Measurements from ENCODE around the gene RPS5. TPM values are rescaled to one million over a fixed set of nuclear protein-coding genes. Genes with fewer than 3 reads are reported as not detected.
A peak's percentile ranks its signal among the peaks of the same experiment; 100 is the strongest.
"Not testable (repeated sequence)": the region's sequence is repeated elsewhere in the genome, so short reads cannot be mapped to it uniquely, and the experiment has no call there.

Gene RPS5
- total RNA-seq, 1 donor from 2014 or later = 572 TPM

DNA sequence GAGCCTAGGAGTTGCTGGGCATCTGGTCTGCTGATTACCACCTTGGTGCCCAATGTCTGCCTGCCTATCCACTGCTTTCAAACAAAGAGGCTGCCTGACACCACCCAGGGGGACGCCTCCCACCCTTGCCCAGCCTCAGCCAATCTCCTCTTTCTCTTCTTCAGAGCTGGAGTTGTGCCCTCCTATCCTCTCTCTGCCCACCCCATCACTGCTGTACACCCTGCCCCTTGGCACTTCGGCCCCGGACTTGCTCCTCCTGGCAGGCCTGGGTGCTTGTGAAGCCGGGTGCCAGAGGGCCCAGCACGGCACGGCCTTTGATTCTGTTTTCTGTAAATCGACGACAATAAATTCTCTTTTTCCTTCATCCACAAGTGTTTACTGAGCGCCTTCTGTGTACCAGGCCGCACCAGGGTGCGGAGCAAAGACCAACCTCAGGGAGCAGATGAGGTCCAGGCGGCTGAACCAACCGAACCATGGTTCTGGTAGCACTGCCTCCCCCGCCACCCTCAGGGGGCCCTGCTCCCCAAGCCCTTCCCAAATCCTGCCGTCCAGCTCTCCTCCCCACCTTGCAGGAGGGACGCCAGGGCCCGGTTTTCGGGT is 13.3 kb downstream of the RPS5 start:
- intact Hi-C loops (cut with DNase I) = no loop called here
- ATAC-seq (no peak), DNase-seq (ENCODE audit: low spot score) (no peak)

DNA sequence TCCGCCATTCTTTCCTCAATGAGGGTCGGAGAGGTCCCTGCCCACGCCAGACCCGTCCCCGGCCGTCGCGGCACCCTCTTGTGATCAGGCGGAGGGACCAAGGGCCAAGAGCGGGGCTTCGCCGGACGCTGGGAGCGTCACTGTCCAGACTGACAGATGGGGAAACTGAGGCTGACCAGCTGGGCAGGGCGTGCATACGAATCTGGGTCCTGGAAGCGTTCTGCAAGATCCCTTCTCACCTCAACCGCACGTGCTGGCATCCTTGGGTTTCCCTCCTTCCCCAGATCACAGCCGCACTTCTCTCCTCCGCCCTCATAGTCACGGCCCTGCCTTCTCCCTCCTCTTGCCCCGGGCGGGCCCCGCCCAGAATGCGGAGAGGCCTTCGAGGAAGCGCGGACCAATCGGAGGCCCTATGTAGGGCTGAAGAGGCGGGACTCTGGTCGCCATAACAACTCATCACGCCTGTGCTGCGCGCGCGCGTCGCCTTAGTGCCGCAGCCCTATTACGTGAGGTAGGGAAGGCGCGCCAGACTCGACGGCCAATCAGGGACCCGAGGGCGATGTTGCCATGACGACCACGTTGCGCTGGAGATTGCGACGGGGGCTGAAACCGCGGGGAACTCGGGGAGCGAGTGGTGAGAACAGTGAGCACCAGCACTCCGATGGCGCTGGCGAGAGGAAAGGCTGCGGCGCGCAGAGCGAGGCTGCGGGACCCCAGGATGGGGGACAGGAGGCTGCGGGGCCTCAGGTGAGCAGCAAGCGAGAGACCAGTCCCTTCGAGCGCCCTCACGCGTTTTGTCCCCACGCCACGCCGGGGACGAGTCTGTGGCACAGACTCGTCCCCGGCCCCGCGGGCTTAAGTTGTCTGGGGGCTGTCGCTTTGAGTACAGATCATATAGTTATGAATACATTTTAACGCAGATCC is 14.1 kb downstream of the RPS5 start:
- intact Hi-C loops (cut with DNase I) = no loop called here
- peak; percentile 100 for ATAC-seq

DNA sequence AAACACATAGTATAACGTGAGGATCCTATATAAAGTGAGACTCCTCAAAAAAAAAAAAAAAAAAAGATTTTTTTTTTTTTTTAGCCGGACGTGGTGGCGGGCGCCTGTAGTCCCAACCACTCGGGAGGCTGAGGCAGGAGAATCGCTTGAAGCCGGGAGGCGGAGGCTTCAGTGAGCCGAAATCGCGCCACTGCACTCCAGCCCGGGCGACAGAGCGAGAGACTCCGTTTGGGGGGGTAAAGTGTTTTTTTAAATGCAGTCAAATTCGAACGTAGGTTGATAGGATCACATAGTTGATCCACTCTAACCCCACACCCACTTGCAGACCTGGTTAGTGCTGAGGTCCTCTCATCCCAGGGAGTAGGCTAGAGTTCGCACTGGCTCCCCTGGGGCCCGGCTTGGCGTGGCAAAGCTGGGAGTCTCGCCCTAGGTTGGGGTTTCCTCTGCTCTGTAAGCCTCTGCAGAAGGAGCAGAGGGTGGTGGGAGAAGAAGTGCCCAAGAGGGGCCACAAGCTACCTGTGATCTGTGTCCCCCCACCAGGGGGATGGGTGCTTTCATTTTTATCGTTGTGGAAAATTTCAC is 14.9 kb downstream of the RPS5 start:
- DNase-seq (ENCODE audit: low spot score) (no peak), ATAC-seq (no peak)
- intact Hi-C loops (cut with DNase I) = no loop called here

More for the DNA sequence above, 14.1 kb downstream of the RPS5 start:
- peak; percentile 100 for DNase-seq (ENCODE audit: low spot score)

DNA sequence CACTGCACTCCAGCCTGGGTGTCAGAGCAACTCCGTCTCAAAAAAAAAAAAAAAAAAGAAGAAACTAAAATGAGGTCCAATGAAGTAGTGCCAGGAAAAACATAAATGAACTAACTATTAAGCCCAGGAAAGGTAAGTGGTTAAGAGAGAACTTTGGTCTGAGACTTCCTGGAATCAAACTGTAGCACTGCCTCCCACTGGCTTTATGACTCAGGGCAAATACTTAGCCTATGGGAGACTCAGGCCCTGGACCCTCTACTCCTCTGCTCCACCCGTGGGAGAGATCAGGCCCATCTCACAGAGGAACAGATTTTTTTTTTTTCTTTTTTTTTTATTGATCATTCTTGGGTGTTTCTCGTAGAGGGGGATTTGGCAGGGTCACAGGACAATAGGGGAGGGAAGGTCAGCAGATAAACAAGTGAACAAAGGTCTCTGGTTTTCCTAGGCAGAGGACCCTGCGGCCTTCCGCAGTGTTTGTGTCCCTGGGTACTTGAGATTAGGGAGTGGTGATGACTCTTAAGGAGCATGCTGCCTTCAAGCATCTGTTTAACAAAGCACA is 16.9 kb downstream of the RPS5 start:
- intact Hi-C loops (cut with DNase I); DNase-seq (ENCODE audit: low spot score): not testable (repeated sequence)

DNA sequence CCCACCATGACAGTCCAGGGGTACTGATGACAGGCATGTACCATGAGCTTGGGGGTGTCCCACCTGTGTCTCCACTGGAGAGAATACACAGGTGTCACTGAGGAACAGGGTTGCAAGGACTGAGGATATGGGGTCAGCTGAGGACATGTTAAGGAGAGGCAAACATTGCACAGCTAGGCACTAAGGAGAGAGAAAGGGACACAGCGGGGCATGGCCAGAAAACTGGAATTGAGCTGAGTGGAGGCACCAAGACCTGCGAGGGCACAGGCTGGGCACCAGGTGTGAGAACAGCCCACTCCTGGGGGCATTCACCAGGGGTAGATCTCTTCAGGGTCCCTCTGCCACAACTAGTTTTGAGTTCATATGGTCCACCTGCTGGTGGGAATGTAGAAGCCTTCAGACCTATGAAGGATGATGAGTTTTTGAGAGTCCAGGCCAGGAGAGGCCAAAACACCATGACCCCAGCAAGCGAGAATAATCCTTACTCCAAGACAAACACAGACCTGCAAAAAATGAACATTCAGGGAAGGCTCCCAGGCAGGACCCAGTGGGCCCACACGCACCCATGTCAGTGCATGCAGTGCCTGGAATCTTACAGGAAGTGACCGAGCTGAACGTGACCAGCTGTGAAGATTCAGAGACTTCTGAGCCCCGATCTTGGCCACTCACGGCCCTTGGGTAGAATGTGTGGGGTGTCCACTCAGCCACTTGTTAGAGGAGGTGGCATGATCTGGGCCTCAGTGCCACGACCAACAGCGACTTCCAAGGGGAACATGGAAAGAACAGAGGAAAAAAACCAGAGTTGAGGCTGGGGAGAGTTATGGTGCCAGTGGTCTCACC is 20.0 kb downstream of the RPS5 start:
- intact Hi-C loops (cut with DNase I) = no loop called here
- no peak for ATAC-seq
- DNase-seq (ENCODE audit: low spot score) = no peak

More for the DNA sequence above, 16.9 kb downstream of the RPS5 start:
- not testable (repeated sequence) for ATAC-seq

DNA sequence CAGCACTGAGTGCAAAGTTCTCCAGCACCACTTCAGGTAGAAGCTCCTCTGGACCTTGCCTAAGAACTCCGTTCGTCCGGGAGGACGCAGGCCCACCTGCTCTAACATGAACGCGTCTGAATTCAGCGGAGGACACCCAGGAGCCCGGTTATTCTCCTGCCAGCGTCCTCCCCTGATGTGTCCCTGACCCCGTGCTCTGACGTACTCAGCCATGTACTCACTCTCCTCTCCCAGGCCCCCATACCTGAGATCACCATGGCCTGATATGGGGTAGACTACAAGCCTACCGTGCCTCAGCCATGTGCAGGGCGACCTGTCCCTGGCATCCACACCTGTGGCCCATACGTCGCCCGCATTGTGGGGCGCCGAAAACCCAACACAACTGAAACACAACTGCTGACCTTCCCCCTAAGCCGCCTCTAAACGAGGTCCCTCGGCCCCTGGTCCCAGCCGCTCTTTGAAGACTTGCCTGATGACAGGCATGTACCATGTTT is 20.6 kb downstream of the RPS5 start:
- ATAC-seq = peak; percentile 35
- intact Hi-C loops (cut with DNase I) = no loop called here
- no peak for DNase-seq (ENCODE audit: low spot score)

DNA sequence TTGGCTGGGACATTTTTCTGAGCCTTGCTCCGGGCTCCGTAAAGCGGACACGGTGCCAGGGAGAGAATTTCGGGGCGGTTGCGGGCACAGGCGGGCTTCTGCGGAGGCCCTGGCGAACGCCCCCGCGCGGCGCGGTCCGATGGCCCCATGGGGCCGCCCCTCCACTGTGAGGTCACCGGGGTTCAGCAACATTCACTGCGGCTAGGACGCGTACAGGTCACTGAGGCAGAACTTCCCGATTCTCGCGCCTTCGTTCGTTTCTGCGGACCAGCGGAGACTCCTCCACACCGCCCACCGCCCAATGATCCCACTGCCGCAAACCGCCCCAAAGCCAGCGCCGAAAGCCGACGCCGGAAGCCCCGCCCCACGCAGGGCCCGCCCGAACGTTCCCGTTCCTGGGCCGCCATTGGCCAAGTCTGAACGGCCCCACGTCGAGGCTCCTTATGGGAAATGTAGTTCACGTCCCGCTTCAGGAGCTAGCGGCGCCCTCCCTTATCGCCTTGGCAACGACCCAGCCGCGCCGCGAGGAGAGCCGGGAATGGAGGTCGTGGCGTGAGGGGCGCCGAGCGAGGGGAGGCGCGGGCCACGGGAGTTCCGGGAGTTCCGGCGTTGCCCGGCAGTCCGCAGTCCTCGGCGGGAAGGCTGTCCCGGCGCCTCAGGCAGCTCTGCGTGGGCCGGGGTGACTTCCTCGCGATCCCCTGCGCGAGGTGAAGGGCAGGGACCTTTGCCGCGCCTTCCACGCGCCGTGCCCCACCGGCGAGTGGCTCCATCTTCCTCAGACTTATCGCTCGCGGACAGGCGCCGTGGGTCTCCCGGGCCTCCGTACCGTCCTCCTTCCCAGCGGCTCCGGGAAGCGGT is 21.3 kb downstream of the RPS5 start, which contains the start of gene ZNF584:
TSS of gene ZNF584 (plus strand) at position 498 of the 858 bp plus-strand sequence. CDS start 499 bp downstream, outside the sequence.
- DNase-seq (ENCODE audit: low spot score) = peak; percentile 97
- intact Hi-C loops (cut with DNase I) = no loop called here
- ATAC-seq = peak; percentile 98

DNA sequence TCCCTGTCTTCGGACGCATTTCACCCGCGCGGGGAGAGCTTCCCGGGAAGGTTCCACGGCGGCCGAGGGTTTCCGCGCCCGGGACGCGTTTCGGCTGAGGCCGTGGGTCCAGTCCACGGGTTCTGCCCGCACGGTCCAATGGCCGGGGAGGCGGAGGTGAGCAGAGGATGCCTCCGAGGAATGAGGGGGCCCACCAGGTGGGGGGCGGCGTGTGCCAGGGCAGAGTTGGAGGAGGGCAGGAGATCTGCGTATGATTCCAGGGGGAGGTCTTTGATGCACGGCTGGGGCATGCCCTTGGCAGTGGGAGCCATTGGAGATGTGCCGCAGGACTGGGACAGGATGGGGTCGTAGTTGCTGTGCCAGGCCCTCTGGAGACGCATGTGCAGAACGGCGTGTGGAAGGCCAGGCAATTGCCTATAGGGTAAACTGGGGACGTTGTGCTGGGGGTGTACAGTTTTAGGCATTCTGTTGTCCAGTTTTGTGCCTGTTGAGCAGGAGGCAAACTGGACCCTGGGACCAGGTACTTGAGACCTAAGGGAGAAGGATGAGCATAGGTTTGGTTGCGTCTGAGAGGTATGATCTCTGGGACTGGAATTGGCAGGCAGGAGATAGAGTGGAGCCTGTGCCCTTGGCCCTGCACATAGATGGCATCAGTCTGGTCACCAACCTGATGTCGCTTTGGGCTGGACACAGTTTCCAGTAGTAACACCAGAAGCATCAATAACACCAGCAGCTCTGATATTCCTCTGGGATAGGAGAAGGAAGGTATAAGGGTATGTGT is 22.1 kb downstream of the RPS5 start:
- DNase-seq (ENCODE audit: low spot score) (peak; percentile 67), ATAC-seq (peak; percentile 10)
- intact Hi-C loops (cut with DNase I) = no loop called here

DNA sequence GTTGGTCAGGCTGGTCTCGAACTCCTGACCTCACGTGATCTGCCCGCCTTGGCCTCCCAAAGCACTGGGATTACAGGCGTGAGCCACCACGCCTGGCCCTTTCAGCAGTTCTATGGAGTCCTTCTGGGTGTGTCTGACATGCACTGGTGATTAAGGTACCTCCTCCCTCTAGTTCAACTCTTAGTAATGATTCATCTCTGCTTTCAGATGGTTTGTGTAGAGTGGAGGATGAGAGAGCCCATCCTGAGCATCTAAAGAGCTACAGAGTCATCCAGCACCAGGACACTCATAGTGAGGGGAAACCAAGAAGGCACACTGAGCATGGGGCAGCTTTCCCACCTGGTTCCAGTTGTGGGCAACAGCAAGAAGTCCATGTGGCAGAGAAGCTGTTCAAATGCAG is 29.5 kb downstream of the RPS5 start:
- DNase-seq (ENCODE audit: low spot score) = no peak
- intact Hi-C loops (cut with DNase I) = no loop called here
- ATAC-seq = no peak

DNA sequence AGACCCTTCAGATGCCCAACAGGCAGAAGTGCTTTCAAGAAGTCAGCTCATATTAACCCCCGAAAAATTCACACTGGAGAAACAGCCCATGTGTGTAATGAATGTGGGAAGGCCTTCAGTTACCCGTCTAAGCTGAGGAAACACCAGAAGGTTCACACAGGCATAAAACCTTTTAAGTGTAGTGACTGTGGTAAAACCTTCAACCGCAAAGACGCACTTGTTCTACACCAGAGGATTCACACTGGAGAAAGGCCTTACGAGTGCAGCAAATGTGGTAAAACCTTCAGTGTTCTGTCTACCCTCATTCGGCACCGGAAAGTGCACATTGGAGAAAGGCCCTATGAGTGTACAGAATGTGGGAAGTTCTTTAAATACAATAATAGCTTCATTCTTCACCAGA is 30.0 kb downstream of the RPS5 start:
- DNase-seq (ENCODE audit: low spot score) = no peak
- intact Hi-C loops (cut with DNase I) = no loop called here

DNA sequence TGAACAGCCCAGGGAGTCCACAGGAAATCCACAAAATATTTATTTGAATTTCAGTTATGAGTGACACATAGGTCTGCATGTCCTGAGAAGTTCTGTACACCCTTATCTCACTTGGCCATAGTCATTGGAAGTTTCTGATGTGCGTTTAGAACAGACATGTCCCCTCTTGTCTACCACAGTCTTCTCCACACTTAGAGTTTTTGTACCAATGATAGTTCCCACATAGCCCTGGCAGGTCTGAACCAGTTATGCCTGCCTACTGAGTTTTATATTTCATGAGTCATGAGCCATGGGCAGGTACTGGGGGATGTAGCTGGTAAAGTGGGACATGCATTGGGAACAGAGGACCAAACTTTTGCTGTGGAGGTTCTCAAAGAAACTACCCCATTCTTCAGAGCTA is 41.5 kb downstream of the RPS5 start:
- DNase-seq (ENCODE audit: low spot score) (no peak), ATAC-seq (no peak)
- intact Hi-C loops (cut with DNase I) = no loop called here

More for the DNA sequence above, 30.0 kb downstream of the RPS5 start:
- ATAC-seq = no peak

DNA sequence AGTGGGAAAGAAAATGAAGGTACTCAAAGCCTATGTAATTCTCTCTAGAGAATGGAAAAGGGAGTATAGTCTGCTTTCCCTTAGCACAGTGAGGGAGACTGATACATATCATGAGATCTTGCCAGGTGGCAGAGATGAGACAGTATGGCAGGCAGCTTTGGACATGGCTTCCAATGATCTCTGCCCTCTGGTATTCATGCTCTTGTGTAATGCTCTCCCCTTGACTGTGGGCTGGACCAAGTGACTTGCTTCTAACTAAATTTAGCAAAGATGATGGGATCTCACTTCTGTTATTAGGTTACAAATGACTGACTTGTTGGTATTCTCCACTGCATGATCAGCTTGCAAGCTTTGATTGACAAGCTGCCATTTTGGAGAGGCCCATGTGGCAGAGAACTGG is 42.7 kb downstream of the RPS5 start:
- intact Hi-C loops (cut with DNase I) = no loop called here
- DNase-seq (ENCODE audit: low spot score) (no peak), ATAC-seq (no peak)

DNA sequence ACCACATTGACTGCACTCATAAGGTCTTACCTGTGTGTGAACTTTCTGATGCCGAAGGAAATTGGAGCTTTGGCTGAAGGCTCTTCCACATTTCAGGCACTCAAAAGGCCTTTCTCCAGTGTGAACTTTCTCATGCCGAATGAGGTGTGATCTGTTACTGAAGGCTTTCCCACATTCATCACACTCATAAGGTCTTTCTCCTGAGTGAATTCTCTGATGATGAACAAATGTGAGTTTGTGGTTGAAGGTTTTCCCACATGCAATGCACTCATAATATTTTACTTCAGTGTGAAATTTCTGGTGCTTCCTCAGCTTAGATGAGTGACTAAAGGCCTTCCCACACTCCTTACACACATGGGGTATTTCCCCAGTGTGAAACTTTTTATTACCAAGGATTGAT is 47.1 kb downstream of the RPS5 start:
- no peak for ATAC-seq
- intact Hi-C loops (cut with DNase I) = no loop called here
- no peak for DNase-seq (ENCODE audit: low spot score)

DNA sequence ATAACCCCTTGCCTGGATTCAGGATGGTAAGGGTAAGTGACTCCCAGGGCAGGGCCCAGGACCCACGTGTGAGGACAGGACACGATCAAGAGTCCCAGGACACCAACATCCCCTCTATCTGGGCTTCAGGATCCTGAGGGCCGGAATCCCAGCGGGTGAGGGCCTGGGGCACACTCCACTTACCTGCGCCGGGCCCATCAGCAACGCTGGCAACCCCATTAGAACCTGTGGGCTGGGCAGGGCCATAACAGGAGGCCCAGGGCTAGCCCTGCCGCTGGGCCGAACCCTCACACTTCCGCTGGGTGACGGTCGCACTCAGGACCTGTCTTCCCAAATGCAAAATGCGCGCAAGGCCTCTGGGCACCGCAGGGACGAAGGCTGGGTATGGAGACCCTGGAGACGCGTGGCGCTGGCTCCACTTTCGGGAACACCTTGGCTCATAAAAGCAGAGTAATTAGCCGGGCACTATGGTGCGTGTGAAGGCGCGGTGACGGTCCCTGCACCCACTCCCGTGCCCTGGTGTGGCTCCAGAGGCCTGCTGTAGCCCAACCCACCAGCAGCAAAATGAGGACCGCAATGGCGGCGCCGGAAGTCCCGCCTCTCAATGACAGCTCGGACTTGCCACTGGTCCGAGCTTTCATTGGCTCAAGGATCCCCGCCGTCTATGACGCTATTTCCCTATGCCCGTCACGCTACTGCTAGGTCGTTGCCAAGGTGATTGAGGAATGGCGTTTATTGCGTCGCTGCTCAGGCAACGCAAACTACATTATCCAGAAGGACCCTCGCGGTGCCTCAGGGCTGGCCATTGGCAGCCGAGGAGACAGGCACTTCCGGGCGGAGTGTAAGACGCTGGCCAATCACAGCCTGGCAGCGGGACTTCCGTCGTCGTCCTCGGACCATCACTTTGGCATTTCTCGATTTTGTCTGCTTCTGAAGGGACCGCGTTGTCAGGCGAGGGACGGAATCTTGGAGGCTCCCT is 52.8 kb downstream of the RPS5 start, which contains the start of gene ZNF132:
TSS of gene ZNF132 (minus strand) at position 578 of the 979 bp plus-strand sequence. CDS start at position 246, 332 bp downstream.
- intact Hi-C loops (cut with DNase I) = no loop called here
- ATAC-seq (peak; percentile 99), DNase-seq (ENCODE audit: low spot score) (peak; percentile 96)

DNA sequence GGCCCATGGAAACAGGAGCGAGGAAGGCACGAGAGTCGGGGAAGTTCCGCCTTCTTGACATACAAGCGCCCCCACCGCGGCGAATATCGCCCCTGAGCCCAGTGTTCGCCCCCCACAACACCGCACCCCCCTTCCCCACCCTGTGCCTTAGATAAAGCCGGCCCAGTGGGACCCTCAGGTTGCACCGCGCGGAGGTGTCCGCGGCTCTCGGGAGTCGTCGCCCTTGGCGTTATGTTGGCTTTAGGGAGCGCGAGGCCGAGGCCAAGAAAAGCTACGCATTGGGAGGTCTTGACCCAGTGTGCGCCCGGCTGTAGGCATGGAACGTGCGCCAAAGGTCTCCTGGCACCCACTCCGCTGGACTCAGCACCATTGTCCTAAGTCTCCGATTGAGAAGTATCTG is 53.5 kb downstream of the RPS5 start:
- ATAC-seq (peak; percentile 18), DNase-seq (ENCODE audit: low spot score) (no peak)
- intact Hi-C loops (cut with DNase I) = no loop called here

DNA sequence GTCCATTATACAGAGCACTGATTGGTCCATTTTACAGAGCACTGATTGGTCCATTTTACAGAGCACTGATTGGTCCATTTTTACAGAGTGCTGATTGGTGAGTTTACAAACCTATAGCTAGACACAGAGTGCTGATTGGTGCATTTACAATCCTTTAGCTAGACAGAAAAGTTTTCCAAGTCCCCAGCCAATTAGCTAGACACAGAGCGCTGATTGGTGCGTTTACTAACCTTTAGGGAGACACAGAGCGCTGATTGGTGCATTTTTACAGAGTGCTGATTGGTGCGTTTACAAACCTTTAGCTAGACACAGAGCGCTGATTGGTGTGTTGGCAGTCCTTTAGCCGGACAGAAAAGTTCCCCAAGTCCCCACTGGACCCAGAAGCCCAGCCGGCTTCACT is 55.9 kb downstream of the RPS5 start:
- ATAC-seq; intact Hi-C loops (cut with DNase I); DNase-seq (ENCODE audit: low spot score): not testable (repeated sequence)
